SU-DHL-6 (cell line): ENCODE results near the gene METRN.

Experiments used
- H2AFZ ChIP-seq: fragments of 200-600 bp; sonication (generic); 2 replicates; pipeline ENCODE4 v1.6.1; 2014; ENCODE audit warnings: low read depth, mild to moderate bottlenecking, moderate library complexity, mixed read lengths, antibody characterized with exemption, low read length; ENCODE audit not compliant: severe bottlenecking
- H3F3A ChIP-seq: fragments of 200-600 bp; shearing (Covaris generic); 2 replicates; pipeline ENCODE4 v1.6.0; 2016; ENCODE audit warnings: antibody characterized with exemption, mild to moderate bottlenecking; ENCODE audit not compliant: insufficient read depth
- H3K27ac ChIP-seq: fragments of 200-600 bp; sonication (generic); 2 replicates; pipeline ENCODE4 v1.5.1; 2016; ENCODE audit warnings: low read depth, mild to moderate bottlenecking, low read length, moderate library complexity, mixed read lengths
- H3K27me3 ChIP-seq: fragments of 200-600 bp; sonication (generic), shearing (Covaris generic); 2 replicates; pipeline ENCODE4 v1.6.0; 2014; ENCODE audit warnings: mild to moderate bottlenecking, low read length
- H3K36me3 ChIP-seq: fragments of 200-600 bp; sonication (generic); 2 replicates; pipeline ENCODE4 v1.6.1; 2014; ENCODE audit warnings: mild to moderate bottlenecking, low read length, mixed read lengths
- H3K4me2 ChIP-seq: fragments of 300-600, 200-600 bp; shearing (Covaris generic), sonication (generic); 2 replicates; pipeline ENCODE4 v1.6.0; 2014; ENCODE audit warnings: low read length, low read depth, mild to moderate bottlenecking; ENCODE audit not compliant: poor library complexity, severe bottlenecking
- H3K4me3 ChIP-seq: fragments of 200-600 bp; sonication (generic); 2 replicates; pipeline ENCODE4 v1.5.1; 2014; ENCODE audit warnings: antibody characterized with exemption, low read length, mild to moderate bottlenecking, mixed read lengths; ENCODE audit not compliant: insufficient read depth, poor library complexity, severe bottlenecking
- H3K79me2 ChIP-seq: fragments of 200-600 bp; sonication (generic); 2 replicates; pipeline ENCODE4 v1.6.1; 2014; ENCODE audit warnings: mild to moderate bottlenecking, low read length, moderate library complexity; ENCODE audit not compliant: insufficient read depth
- H3K9ac ChIP-seq: fragments of 200-600 bp; sonication (generic); 2 replicates; pipeline ENCODE4 v1.7.0; 2014; ENCODE audit warnings: mild to moderate bottlenecking, low read length
- H3K9me2 ChIP-seq: fragments of 200-600 bp; sonication (generic); replicated peaks from 2 replicates; pipeline ENCODE4 v1.6.1; 2014; ENCODE audit warnings: low read length; ENCODE audit not compliant: insufficient read depth
- H3K9me3 ChIP-seq: fragments of 200-600 bp; sonication (generic); 2 replicates; pipeline ENCODE4 v1.6.1; 2014; ENCODE audit warnings: low read length, mixed read lengths; ENCODE audit not compliant: insufficient read depth
- H4K20me1 ChIP-seq: fragments of 200-600 bp; sonication (generic); 2 replicates; pipeline ENCODE4 v1.6.1; 2014; ENCODE audit warnings: low read depth, mild to moderate bottlenecking, antibody characterized with exemption, low read length, moderate library complexity, mixed read lengths
- CTCF ChIP-seq: fragments of 200-600 bp; sonication (generic); IDR thresholded peaks from one replicate; pipeline ENCODE4 v1.5.1; 2017; ENCODE audit warnings: antibody characterized with exemption, mild to moderate bottlenecking, low read length, moderate library complexity; ENCODE audit not compliant: insufficient read depth, poor library complexity, severe bottlenecking
- EZH2phosphoT487 ChIP-seq: fragments of 200-600 bp; sonication (generic), shearing (Covaris generic); conservative IDR thresholded peaks from 2 replicates; pipeline ENCODE4 v1.6.1; 2018; ENCODE audit warnings: mild to moderate bottlenecking, antibody characterized with exemption, low read length, moderate library complexity, mixed read lengths

The METRN gene

GRCh38 chr16:674968-675883 is 39.7 kb upstream of the METRN start, which contains the start of gene RHBDL1:
RHBDL1 (plus strand) TSS chr16:675671; CDS start chr16:675791, 120 bp downstream.
- no peak within 1 kb of the TSS for H3K27ac ChIP-seq
- H3K79me2 ChIP-seq: no peaks in the 10 kb centered on the region
- H2AFZ ChIP-seq: no peak within 1 kb of the TSS
- TF ChIP-seq CTCF: no peak
- TF ChIP-seq EZH2phosphoT487: no peak
- H3K36me3 ChIP-seq: no peaks in the 10 kb centered on the region
- no peaks in the 10 kb centered on the region for H3K9me3 ChIP-seq
- H3K4me3 ChIP-seq: no peak within 1 kb of the TSS
- no peaks in the 10 kb centered on the region for H3K27me3 ChIP-seq
- H3K9ac ChIP-seq: no peak within 1 kb of the TSS
- no peaks in the 10 kb centered on the region for H4K20me1 ChIP-seq
- no peak within 1 kb of the TSS for H3K4me2 ChIP-seq
- no peaks in the 10 kb centered on the region for H3K9me2 ChIP-seq
- peaks cover 9% of the 10 kb centered on the region; the same call in 1 of the 2 replicates for H3F3A ChIP-seq

- H3K4me2 ChIP-seq: no peak overlapping the region
- no peaks in the 10 kb centered on the region for H3K27me3 ChIP-seq
- no peak overlapping the region for H2AFZ ChIP-seq
- no peak overlapping the region for H3K9ac ChIP-seq
- H3K9me3 ChIP-seq: no peaks in the 10 kb centered on the region
- no peak overlapping the region for H3K27ac ChIP-seq
- no peaks in the 10 kb centered on the region for H3K9me2 ChIP-seq
- H3K36me3 ChIP-seq: no peaks in the 10 kb centered on the region
- peaks cover 3% of the 10 kb centered on the region; the same call in 1 of the 2 replicates for H3K79me2 ChIP-seq
- no peaks in the 10 kb centered on the region for H4K20me1 ChIP-seq
- TF ChIP-seq EZH2phosphoT487 (no peak), CTCF (no peak)
- peaks cover 9% of the 10 kb centered on the region; the same call in 1 of the 2 replicates for H3F3A ChIP-seq
- no peak overlapping the region for H3K4me3 ChIP-seq
Measured at GRCh38 chr16:675884-676564, 38.9 kb upstream of the METRN start.

GRCh38 chr16:676565-676902 is 38.4 kb upstream of the METRN start:
- no peak for TF ChIP-seq CTCF
- TF ChIP-seq EZH2phosphoT487: no peak
- Histone ChIP-seq H3K9ac (no peak overlapping the region), H3K9me3 (no peaks in the 10 kb centered on the region), H3K27me3 (no peaks in the 10 kb centered on the region), H3F3A (peaks cover 9% of the 10 kb centered on the region; the same call in 1 of the 2 replicates), H3K9me2 (no peaks in the 10 kb centered on the region), H3K79me2 (peaks cover 8% of the 10 kb centered on the region; the same call in 1 of the 2 replicates), H3K4me3 (no peak overlapping the region), H4K20me1 (no peaks in the 10 kb centered on the region), H3K27ac (no peak overlapping the region), H2AFZ (no peak overlapping the region), H3K4me2 (no peak overlapping the region), H3K36me3 (no peaks in the 10 kb centered on the region)
